Measurements from ENCODE around the gene NCAPH2.
A peak's percentile ranks its signal among the peaks of the same experiment; 100 is the strongest.

NCAPH2 gene

DNA sequence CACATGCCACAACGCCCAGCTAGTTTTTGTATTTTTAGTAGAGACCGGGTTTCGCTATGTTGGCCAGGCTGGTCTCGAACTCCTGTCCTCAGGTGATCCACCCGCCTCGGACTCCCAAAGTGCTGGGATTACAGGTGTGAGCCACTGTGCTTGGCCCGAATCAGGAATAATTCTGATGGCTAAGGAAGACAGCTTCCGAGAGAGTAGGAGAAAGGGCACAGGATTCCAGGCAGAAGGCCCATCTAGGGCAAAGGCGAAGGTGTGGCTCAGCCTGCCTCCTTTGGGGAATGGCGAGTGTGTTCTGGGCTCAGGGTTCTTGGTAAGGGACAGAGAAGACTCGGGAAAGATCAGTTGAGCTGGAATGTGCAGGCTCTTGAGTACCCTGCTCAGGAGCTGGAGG, 56.3 kb downstream of the NCAPH2 start:
- Mint-ChIP-seq H3K27me3 (ENCODE audit: low read depth, poor library complexity) (peaks cover 48% of the 10 kb centered on the region), H3K9me3 (no peaks in the 10 kb centered on the region), H3K4me1 (peaks cover 11% of the 10 kb centered on the region), H3K4me3 (peak overlapping the region; percentile 16), H3K27ac (no peak overlapping the region), H3K36me3 (ENCODE audit: low read depth) (peaks cover 6% of the 10 kb centered on the region)
- no peak for DNase-seq
- TF ChIP-seq, protein P1, sequence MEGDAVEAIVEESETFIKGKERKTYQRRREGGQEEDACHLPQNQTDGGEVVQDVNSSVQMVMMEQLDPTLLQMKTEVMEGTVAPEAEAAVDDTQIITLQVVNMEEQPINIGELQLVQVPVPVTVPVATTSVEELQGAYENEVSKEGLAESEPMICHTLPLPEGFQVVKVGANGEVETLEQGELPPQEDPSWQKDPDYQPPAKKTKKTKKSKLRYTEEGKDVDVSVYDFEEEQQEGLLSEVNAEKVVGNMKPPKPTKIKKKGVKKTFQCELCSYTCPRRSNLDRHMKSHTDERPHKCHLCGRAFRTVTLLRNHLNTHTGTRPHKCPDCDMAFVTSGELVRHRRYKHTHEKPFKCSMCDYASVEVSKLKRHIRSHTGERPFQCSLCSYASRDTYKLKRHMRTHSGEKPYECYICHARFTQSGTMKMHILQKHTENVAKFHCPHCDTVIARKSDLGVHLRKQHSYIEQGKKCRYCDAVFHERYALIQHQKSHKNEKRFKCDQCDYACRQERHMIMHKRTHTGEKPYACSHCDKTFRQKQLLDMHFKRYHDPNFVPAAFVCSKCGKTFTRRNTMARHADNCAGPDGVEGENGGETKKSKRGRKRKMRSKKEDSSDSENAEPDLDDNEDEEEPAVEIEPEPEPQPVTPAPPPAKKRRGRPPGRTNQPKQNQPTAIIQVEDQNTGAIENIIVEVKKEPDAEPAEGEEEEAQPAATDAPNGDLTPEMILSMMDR (IDR thresholded peaks at IDR 0.05), result no peak

- TF ChIP-seq, protein P1 (IDR thresholded peaks at IDR 0.05), result no peak
- Mint-ChIP-seq H3K36me3 (ENCODE audit: low read depth) (peaks cover 34% of the 10 kb centered on the region), H3K27me3 (ENCODE audit: low read depth, poor library complexity) (peaks cover 39% of the 10 kb centered on the region), H3K27ac (peak overlapping the region; percentile 59), H3K4me3 (no peak overlapping the region), H3K4me1 (peaks cover 11% of the 10 kb centered on the region), H3K9me3 (no peaks in the 10 kb centered on the region)
- no peak for DNase-seq
Measured at GRCh38 chr22:50567721-50568252, 59.8 kb downstream of the NCAPH2 start.

GRCh38 chr22:50568626-50569025, 60.6 kb downstream of the NCAPH2 start:
- Mint-ChIP-seq H3K4me1 (peaks cover 3% of the 10 kb centered on the region), H3K9me3 (no peaks in the 10 kb centered on the region), H3K4me3 (no peak overlapping the region), H3K36me3 (ENCODE audit: low read depth) (peaks cover 35% of the 10 kb centered on the region), H3K27ac (no peak overlapping the region), H3K27me3 (ENCODE audit: low read depth, poor library complexity) (peaks cover 31% of the 10 kb centered on the region)
- DNase-seq, result no peak
- TF ChIP-seq, protein P1 (IDR thresholded peaks at IDR 0.05), result no peak

DNA sequence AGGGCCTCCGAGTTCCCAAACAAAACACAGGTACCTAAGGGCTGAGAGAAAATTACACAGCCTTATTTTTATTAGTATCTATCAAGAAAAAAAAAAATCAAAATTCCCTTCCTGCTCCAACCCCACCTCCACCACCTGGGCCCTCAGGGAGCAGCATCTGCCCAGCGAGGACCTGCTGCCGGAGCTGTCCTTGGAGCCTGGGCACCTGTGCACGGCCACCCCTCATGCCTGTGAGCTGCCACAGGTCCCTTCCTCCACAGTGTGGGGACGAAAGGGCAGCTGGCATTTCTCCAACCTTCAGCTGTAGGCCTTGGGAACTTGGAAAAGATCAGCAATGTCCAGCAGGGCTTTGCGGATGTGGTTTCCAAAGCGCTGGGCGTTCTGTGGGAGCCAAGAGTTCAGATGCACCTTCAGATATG, 61.0 kb downstream of the NCAPH2 start:
- Mint-ChIP-seq H3K4me1 (no peaks in the 10 kb centered on the region), H3K4me3 (no peak overlapping the region), H3K36me3 (ENCODE audit: low read depth) (peaks cover 35% of the 10 kb centered on the region), H3K27me3 (ENCODE audit: low read depth, poor library complexity) (peaks cover 27% of the 10 kb centered on the region), H3K27ac (no peak overlapping the region), H3K9me3 (no peaks in the 10 kb centered on the region)
- DNase-seq, result no peak
- TF ChIP-seq, protein P1 (IDR thresholded peaks at IDR 0.05), result no peak

GRCh38 chr22:50569896-50570535, 62.0 kb downstream of the NCAPH2 start:
- no peaks in the 10 kb centered on the region for H3K4me1 Mint-ChIP-seq
- H3K4me3 Mint-ChIP-seq, result no peak overlapping the region
- DNase-seq, result no peak
- TF ChIP-seq, protein P1 (IDR thresholded peaks at IDR 0.05), result no peak
- H3K27ac Mint-ChIP-seq, result no peak overlapping the region
- H3K36me3 Mint-ChIP-seq (ENCODE audit: low read depth), result peaks cover 35% of the 10 kb centered on the region
- H3K27me3 Mint-ChIP-seq (ENCODE audit: low read depth, poor library complexity), result peaks cover 17% of the 10 kb centered on the region
- H3K9me3 Mint-ChIP-seq, result no peaks in the 10 kb centered on the region

DNA sequence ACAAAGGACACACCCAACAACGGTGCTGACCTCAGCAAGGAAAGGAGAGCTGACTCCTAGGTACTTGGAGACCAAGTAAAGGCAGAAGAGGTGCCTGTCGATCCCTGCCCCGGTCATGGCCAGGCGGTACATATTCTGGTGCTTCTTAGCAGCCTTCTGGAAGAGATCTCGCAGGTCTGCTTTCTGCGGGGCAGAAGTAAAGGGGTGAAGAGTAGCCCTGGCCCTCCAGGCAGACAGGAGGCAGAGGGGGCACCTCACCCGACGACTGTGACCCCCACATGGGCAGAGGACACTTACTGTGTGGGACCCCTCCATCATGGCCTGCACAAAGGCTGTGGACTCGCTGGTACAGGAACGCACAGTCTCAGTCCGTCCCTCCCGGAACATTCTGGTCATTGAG, 62.8 kb downstream of the NCAPH2 start:
- Mint-ChIP-seq H3K4me3 (no peak overlapping the region), H3K27ac (no peak overlapping the region), H3K4me1 (no peaks in the 10 kb centered on the region), H3K27me3 (ENCODE audit: low read depth, poor library complexity) (peaks cover 9% of the 10 kb centered on the region), H3K36me3 (ENCODE audit: low read depth) (peaks cover 35% of the 10 kb centered on the region), H3K9me3 (no peaks in the 10 kb centered on the region)
- TF ChIP-seq, protein P1 (IDR thresholded peaks at IDR 0.05), result no peak
- no peak for DNase-seq
